Measurements from ENCODE around the gene RAD9A. TPM values are rescaled to one million over a fixed set of nuclear protein-coding genes. Genes with fewer than 3 reads are reported as not detected.

Gene RAD9A
- total and polyA plus RNA-seq, 2 experiments from 2014 or later: 3.9 to 4.6 TPM

GRCh38 chr11:67384851-67385366 is 6.9 kb upstream of the RAD9A start:
- H3F3A ChIP-seq (ENCODE audit: insufficient read depth): 0 out of 2 replicates have a peak, but pooled peaks cover 7% of the 10 kb centered on the region
- TF ChIP-seq EZH2 (IDR thresholded peaks at IDR 0.05; ENCODE audit: insufficient read depth, poor library complexity, severe bottlenecking) (no peak), EZH2phosphoT487 (IDR thresholded peaks at IDR 0.05; ENCODE audit: insufficient read depth, low read depth) (no peak)
- H3K79me2 ChIP-seq (ENCODE audit: insufficient read depth): 0 out of 2 replicates have a peak, but pooled peaks cover 3% of the 10 kb centered on the region
- H3K27ac ChIP-seq: no peak overlapping the region
- H3K9ac ChIP-seq: no peak overlapping the region
- in situ Hi-C loops (cut with MboI): no loop called here
- no peaks in the 10 kb centered on the region for H3K36me3 ChIP-seq (ENCODE audit: low read depth)
- DNase-seq: peak; percentile 68
- 30 to 35% methylated on average over 3 of the region's 3 CpGs for WGBS, 2 experiments (ENCODE audit: low coverage in 1 of 2, low lambda C conversion rate in 2 of 2, missing lambda C conversion rate in 2 of 2)
- no peaks in the 10 kb centered on the region for H3K27me3 ChIP-seq (replicated peaks; ENCODE audit: insufficient read depth)
- H4K20me1 ChIP-seq (ENCODE audit: insufficient read depth): no peaks in the 10 kb centered on the region
- no peak overlapping the region for H3K4me3 ChIP-seq
- H3K9me3 ChIP-seq (ENCODE audit: low read depth): no peaks in the 10 kb centered on the region
- no peak overlapping the region for H3K4me2 ChIP-seq (ENCODE audit: unreplicated experiment)
- no peak overlapping the region for H2AFZ ChIP-seq
- no peaks in the 10 kb centered on the region for H3K9me2 ChIP-seq (ENCODE audit: insufficient read depth)
- H3K4me1 ChIP-seq (ENCODE audit: insufficient read depth): peaks cover 20% of the 10 kb centered on the region

- no peak for TF ChIP-seq EZH2 (IDR thresholded peaks at IDR 0.05; ENCODE audit: insufficient read depth, poor library complexity, severe bottlenecking)
- TF ChIP-seq EZH2phosphoT487 (IDR thresholded peaks at IDR 0.05; ENCODE audit: insufficient read depth, low read depth): no peak
- DNase-seq: no peak
- Histone ChIP-seq H3K9ac (no peak overlapping the region), H3K27ac (no peak overlapping the region), H3F3A (ENCODE audit: insufficient read depth) (0 out of 2 replicates have a peak, but pooled peaks cover 7% of the 10 kb centered on the region), H3K4me1 (ENCODE audit: insufficient read depth) (peaks cover 14% of the 10 kb centered on the region), H4K20me1 (ENCODE audit: insufficient read depth) (no peaks in the 10 kb centered on the region), H3K36me3 (ENCODE audit: low read depth) (no peaks in the 10 kb centered on the region), H3K4me3 (no peak overlapping the region), H3K9me3 (ENCODE audit: low read depth) (no peaks in the 10 kb centered on the region), H3K9me2 (ENCODE audit: insufficient read depth) (no peaks in the 10 kb centered on the region), H2AFZ (no peak overlapping the region), H3K79me2 (ENCODE audit: insufficient read depth) (peaks cover 16% of the 10 kb centered on the region), H3K4me2 (ENCODE audit: unreplicated experiment) (no peak overlapping the region), H3K27me3 (replicated peaks; ENCODE audit: insufficient read depth) (no peaks in the 10 kb centered on the region)
- in situ Hi-C loops (cut with MboI): no loop called here
- WGBS, 2 experiments (ENCODE audit: low coverage in 1 of 2, low lambda C conversion rate in 2 of 2, missing lambda C conversion rate in 2 of 2): 43% methylated on average over 9 of the region's 9 CpGs
These were observed 4.7 kb upstream of the RAD9A start for GRCh38 chr11:67387069-67387468.

- no peak overlapping the region for H2AFZ ChIP-seq
- 58 to 65% methylated on average over 6 of the region's 6 CpGs for WGBS, 2 experiments (ENCODE audit: low coverage in 1 of 2, low lambda C conversion rate in 2 of 2, missing lambda C conversion rate in 2 of 2)
- DNase-seq: no peak
These were observed 4.3 kb upstream of the RAD9A start for GRCh38 chr11:67387518-67387917.

GRCh38 chr11:67389477-67389876 is 2.3 kb upstream of the RAD9A start:
- Histone ChIP-seq H3K9me3 (ENCODE audit: low read depth) (no peaks in the 10 kb centered on the region), H3K4me1 (ENCODE audit: insufficient read depth) (peaks cover 12% of the 10 kb centered on the region), H3K27me3 (replicated peaks; ENCODE audit: insufficient read depth) (no peaks in the 10 kb centered on the region), H3K36me3 (ENCODE audit: low read depth) (no peaks in the 10 kb centered on the region), H3F3A (ENCODE audit: insufficient read depth) (0 out of 2 replicates have a peak, but pooled peaks cover 5% of the 10 kb centered on the region), H3K9me2 (ENCODE audit: insufficient read depth) (no peaks in the 10 kb centered on the region), H3K27ac (no peak overlapping the region), H3K4me2 (ENCODE audit: unreplicated experiment) (no peak overlapping the region), H3K79me2 (ENCODE audit: insufficient read depth) (peaks cover 24% of the 10 kb centered on the region), H2AFZ (no peak overlapping the region), H4K20me1 (ENCODE audit: insufficient read depth) (no peaks in the 10 kb centered on the region), H3K4me3 (no peak overlapping the region), H3K9ac (no peak overlapping the region)
- WGBS, 2 experiments (ENCODE audit: low coverage in 1 of 2, low lambda C conversion rate in 2 of 2, missing lambda C conversion rate in 2 of 2): 56 to 62% methylated on average over 5 to 6 of the region's 6 CpGs
- TF ChIP-seq EZH2phosphoT487 (IDR thresholded peaks at IDR 0.05; ENCODE audit: insufficient read depth, low read depth): no peak
- no peak for TF ChIP-seq EZH2 (IDR thresholded peaks at IDR 0.05; ENCODE audit: insufficient read depth, poor library complexity, severe bottlenecking)
- in situ Hi-C loops (cut with MboI): no loop called here
- peak; percentile 53 for DNase-seq

More at GRCh38 chr11:67387518-67387917, 4.3 kb upstream of the RAD9A start:
- H3K36me3 ChIP-seq (ENCODE audit: low read depth): no peaks in the 10 kb centered on the region
- TF ChIP-seq EZH2 (IDR thresholded peaks at IDR 0.05; ENCODE audit: insufficient read depth, poor library complexity, severe bottlenecking) (no peak), EZH2phosphoT487 (IDR thresholded peaks at IDR 0.05; ENCODE audit: insufficient read depth, low read depth) (no peak)
- H3K4me3 ChIP-seq: no peak overlapping the region
- no peaks in the 10 kb centered on the region for H3K27me3 ChIP-seq (replicated peaks; ENCODE audit: insufficient read depth)
- H3K9me2 ChIP-seq (ENCODE audit: insufficient read depth): no peaks in the 10 kb centered on the region
- H3K9me3 ChIP-seq (ENCODE audit: low read depth): no peaks in the 10 kb centered on the region
- in situ Hi-C loops (cut with MboI): no loop called here
- no peak overlapping the region for H3K4me2 ChIP-seq (ENCODE audit: unreplicated experiment)
- H4K20me1 ChIP-seq (ENCODE audit: insufficient read depth): no peaks in the 10 kb centered on the region
- no peak overlapping the region for H3K9ac ChIP-seq
- peaks cover 20% of the 10 kb centered on the region for H3K79me2 ChIP-seq (ENCODE audit: insufficient read depth)
- no peak overlapping the region for H3K27ac ChIP-seq
- H3F3A ChIP-seq (ENCODE audit: insufficient read depth): 0 out of 2 replicates have a peak, but pooled peaks cover 7% of the 10 kb centered on the region
- H3K4me1 ChIP-seq (ENCODE audit: insufficient read depth): peaks cover 14% of the 10 kb centered on the region

Measured in GM23248 (cell line).